Measurements from ENCODE around the gene NKAPL.
A peak's percentile ranks its signal among the peaks of the same experiment; 100 is the strongest.

The NKAPL gene

DNA sequence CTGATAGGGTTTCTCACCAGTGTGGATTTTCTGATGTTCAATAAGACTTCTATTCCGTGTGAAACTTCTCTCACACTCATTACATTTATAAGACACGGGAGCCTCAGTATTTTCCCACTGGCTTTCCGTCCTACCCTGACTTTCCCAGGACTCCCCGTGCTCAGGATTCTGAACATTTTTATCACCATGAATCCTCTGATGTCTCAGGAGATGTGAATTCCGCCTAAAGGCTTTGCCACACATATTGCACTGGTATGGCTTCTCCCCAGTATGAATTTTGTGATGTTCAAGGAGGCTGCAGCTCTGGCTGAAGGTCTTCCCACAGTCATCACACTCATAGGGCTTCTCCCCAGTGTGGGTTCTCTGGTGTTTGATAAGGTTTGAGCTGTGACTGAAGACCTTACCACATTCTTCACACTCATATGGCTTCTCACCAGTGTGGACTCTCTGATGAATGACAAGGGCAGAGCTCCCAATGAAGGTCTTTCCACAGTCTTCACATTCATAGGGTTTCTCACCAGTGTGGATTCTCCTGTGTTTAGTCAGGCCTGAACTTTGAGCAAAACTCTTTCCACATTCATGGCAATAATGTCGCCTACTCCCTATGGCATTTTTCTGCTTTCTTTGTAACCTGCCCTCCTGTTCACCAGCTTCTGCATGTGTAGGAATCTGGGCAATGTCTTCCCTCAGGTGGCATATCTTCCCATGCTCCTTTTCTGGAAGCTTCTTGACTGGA lies 13.7 kb upstream of the NKAPL start:
- DNase-seq, result no peak

DNA sequence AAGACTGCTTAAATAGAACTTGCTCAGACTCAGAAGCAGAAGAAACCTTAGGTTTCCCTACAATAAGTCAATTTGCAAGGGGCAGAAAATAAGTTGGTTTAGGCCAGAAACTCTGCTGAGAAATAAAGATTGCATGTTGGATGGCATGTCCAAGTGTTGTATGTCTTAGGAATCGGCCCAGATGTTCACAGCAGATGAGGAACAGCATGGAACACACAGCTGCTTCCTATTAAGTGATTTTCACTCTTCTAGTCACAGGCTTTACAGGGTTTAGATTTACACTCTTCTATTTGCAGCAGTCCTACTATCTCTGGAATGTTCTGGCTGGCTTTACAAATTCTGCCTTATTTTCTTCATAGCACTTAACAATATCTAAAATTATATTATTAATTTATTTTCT lies 10.2 kb upstream of the NKAPL start:
- DNase-seq, result no peak

DNA sequence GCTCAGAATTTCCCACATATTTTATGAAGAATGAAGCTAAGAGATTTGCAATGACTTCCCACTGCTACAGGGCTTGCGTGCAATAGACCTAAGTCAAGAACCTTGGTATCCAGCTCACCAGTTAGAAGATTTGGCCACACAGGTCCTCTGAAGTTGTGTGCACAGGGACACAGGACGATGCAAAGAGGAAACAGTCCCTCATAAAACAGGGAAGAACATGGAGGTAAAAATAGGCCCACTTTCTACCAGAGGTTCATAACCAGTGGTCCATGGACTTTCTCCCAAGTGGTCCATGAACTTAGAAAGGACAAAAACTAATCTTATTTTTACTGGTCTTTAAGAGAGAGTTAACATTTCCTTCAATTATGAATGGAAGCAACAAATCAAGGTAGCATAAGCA lies 8.3 kb upstream of the NKAPL start:
- no peak for DNase-seq

DNA sequence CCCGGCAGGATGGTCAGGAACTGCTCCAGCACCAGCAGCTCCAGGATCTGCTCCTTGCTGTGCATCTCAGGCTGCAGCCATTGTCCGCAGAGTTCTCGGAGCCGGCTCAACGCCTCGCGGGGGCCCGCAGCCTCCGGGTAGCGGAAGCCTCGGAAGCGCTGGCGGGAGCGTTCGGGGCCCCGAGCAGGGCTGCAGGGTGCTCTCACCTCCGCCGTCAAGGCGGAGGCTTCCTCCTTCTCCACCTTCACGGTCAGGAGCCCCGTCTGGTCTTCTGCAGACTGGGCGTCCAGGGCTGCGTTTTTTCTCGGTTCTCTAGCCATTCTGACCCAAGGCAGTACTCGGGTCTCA lies 7.5 kb upstream of the NKAPL start:
- DNase-seq, result peak in 1 of 2 experiments; percentile 25

DNA sequence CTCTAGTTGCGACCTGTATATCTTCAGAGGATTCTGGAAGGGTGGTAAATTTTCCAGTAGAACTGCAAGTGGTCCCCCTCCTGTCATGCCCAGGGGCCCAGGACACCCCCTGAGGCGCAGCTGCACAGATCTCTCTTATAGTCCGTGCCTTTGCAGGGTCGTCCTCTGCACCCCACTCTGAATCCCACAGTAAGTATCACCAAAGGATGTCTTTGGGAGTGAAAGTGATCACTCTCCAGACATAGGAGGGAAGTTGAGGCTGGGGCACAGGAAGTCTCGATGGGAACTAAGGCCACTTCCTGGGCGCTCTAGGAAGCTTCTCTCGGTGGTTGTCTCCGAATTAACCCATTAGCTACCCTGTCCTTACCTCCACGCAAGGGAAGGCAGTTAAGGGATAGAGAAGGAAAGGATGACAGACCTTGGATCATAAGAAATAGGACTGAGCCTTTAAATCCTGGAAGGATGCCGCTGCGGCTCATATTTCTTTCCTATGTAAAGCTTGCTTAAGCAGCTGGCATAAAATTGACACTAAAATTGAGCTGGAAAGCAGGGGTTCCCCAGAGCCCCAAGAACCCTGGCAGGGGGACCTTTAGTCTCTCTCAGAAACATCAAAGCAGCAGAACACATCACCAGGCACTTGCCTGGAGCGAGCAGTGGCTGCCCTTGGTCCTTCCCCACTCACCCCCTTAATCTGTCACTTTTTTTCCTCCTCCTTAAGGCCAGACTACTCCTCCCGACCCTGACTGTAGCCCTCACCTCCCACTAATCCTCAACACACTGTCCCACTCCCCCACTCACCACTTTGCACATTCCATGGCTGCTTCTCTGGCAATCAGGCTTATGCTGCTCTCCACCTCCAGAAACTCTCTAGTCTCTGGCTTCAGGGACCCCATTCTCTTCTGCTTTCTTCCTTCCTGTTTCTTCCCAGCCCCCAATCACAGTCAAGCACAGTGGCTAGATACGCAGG lies 6.8 kb upstream of the NKAPL start, which contains the start of gene ZKSCAN4:
Gene ZKSCAN4, minus strand, starts transcription at position 261 of the 967 bp plus-strand sequence. CDS start 289 bp downstream, outside the sequence.
- DNase-seq, result peak; percentile 89 to 94

DNA sequence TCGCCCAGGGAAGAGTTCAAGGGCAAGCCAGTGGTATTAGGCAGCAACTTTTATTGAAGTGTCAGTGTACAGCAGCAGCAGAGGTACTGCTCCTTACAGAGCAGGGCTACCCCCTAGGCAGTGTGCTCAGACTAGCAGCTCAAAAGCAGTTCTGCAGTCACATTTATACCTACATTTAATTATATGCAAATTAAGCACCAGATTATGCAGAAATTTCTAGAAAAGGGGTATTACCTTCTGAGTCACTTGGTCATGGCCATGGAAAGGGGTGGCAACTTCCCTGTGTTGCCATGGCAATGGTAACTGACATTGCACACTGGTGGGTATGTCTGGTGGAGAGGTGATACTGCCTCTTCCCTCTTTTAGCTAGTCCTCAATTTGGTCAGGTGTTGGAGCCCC lies 5.0 kb upstream of the NKAPL start:
- DNase-seq, result no peak

DNA sequence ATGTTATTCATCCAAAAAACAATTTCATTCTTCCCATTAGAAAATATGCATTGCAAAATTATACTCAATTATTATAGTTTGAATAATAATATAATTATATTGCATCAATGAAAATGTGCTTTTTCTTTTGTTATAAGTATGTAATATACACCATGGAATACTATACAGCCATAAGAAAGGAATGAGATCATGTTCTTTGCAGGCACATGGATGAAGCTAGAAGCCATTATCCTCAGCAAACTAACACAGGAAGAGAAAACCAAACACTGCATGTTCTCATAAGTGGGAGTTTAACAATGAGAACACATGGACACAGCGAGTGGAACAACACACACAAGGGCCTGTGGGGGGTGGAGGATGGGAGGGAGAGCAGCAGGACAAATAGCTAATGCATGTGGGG lies 2.1 kb upstream of the NKAPL start:
- DNase-seq, result no peak

DNA sequence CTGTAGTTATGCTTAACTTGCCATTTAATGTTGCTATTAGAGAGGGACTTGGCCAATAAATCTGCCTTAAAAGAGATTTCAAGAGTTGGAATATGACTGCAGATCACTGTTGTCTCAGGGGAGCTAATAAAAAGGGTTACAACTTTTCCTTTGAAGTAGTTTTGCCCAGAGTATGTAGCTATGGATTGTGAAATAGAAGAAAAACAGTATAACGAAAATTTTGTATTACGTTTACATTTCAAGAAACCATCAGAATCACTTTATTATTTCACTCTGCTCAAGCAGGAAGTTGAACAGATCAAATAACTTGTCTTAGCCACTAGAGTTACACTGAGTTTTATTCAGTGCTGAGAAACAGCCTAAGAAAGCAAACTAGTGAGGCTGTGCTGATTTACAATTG lies 4.8 kb downstream of the NKAPL start:
- no peak for DNase-seq

DNA sequence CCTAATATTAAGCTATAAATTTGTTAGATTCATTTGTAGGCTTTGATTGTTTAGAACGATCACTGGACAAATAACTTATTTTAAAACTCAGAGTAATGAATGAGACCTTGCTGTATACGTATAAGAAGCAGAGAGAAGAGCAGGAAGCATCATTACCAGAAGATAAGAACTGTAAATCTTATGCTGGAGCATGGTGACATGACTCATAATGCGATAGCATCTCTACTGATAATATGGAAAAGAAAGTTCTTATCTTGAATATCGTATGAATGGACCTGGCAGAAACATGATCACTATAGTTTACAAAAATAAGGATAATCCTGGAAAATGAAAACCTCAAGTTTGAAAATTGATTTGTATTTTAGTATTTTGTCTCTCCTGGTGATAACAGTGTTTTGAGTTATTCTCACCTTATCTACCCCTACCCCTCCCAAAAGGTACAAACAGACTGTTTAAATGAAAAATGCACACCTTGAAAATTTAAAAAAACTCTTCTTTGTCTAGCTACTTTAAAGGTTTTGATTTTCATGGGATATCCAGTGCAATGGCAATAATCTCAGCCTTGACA lies 5.8 kb downstream of the NKAPL start:
- DNase-seq, result no peak

DNA sequence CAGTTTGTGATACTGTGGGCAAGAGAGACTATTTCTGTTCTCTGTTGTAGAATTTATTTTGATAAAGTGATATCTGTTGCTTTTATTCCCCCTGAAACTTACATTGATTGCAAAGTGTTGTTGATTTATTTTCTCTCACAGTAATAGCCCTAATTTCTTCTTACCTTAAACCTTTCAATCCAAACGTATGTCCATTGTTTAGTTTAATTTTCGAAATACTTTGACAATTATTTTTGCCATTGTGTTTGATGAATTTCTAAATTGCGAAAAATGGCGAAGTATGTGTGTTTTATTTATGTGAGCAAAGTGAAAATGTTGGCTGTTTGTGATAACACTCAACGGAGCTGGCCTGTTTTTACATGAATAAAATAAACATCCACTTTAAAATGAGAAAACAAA lies 7.5 kb downstream of the NKAPL start:
- DNase-seq, result no peak

DNA sequence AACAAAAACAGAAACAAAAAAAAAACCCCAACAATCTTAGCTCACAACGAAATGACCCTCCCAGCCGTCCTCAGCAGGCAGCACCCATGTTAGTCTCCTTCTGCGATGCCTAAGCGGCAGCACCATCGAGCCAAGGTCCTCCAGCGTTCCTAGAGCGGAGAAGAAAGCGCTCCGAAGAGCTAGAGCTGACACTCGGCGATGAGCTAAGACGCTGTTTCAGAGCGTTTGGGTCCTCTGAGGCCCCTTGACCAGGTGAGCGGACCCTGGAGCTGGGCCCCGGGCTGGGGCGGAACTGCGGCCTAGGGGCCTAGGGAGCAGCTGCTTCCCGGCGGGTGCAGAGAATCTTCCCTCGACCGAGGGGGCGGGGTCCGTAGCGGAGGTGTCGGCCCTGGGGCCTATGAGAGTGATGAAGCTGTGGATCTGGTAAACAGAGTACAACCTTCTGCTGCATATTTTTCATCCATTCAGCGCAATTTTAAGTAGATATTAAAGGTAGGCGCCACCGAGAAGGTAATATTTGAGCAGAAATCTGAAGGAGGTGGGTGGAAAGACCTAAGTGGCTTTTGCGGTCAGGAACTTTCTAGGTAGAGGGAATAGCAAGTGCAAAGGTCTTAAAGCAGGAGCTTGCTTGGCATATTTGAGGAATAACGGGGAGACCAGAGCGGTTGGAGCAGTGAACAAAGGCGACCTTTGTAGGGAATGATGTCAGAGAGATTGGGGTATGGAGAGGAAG lies 8.0 kb downstream of the NKAPL start, which contains the start of gene ZSCAN26:
Gene ZSCAN26, plus strand, starts transcription at position 182 of the 733 bp plus-strand sequence. CDS start 4,777 bp downstream, outside the sequence.
- DNase-seq, result peak; percentile 83 to 90

DNA sequence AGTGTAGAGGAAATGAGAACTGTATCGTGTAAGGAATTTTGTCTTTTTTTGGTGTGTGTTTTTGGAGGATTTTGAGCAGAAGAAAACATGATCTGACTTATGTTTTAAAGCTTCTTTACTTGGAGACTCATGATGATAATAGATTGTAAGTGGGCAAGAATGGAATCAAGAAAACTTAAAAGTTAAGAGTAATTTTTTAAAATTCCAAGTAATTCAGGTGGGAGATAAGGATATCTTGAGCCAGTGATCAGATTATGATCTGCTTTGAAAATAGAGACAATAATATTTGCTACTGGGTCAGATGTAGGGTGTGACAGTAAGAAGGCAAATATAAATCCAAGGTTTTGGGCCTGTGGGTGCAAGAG lies 8.6 kb downstream of the NKAPL start:
- no peak for DNase-seq

DNA sequence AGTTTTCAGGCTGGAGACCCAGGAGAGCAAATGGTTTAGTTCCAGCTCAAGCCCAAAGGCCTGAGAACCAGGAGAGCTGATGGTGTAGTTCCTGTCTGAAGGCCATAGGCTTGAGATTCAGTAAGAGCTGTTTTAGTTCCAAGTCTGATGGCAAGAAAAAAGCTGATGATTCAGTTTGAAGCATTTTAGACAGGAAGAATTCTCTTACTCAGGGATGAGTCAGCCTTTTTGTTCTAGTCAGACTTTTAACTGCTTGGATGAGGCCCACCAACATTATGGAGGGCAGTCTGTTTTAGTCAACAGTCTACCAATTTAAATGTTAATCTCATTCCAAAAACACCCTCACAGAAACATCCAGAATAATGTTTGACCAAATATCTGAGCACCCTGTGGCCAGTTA lies 10.4 kb downstream of the NKAPL start:
- no peak for DNase-seq

DNA sequence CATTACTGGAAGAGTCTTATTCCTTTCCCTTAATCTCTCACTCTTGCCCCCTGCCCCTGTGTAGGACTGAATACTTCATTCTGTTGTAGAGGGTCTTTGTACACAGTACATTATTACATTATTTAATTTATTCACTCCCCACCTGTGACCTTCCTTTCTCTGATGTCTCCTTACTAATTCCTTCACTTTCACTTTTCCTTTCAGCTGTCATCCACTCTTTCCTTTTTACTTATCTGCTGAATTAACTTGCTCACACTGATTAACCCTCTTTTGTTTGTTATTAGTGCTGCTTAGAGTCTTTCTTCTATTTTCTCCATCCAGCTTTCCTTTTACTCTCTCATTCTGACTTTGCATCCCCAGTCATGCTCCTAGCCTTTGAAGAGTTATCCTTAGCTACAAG lies 15.8 kb downstream of the NKAPL start:
- no peak for DNase-seq

DNA sequence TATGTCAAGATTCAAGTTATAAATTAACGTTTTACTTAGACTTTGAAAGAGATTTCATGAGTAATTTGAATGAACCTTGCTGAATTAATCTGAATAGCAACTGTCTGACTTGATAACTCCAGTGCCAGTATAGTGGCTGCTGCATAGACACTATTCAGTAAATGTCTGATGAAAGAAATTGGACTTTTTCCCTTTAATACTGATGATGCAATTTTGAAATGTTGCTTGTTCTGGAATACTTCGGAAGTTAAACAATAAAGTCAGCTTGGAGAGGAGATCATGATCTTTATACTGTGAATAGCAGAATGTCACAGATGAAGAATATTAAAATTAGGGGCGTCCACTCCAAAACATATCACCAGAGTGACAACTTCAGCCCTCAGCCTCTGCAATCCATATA lies 18.6 kb downstream of the NKAPL start:
- no peak for DNase-seq

DNA sequence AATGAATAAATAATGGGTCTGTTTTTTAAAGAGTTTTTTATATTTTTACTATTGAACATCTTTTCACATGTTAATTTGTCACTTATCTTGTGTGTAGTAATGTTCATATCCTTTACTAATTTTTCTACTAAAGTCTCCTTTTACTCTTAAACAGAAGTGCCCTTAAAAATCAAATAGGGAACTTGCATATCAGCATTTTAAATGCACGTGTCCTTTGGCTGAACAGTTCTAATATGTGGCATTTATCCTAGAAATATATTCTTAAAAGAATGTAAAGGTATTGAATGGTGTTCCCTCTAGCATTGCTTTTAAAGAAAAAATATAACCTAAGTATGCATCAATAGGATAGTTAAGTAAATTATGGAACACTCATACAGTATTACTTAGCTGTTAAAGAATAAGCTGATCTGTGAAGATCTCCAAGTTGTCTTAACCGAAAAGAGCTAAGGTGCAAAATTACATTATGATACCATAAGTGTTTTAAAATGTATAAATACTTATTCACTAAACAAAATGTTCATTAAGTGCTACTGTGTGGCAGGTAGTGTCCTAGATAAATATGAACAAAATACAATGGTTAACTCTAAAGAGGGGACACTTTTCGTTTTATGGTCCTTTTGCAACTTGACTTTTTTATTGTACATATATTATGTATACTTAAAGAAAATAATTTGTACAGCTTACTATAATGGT lies 21.6 kb downstream of the NKAPL start:
- DNase-seq, result no peak

DNA sequence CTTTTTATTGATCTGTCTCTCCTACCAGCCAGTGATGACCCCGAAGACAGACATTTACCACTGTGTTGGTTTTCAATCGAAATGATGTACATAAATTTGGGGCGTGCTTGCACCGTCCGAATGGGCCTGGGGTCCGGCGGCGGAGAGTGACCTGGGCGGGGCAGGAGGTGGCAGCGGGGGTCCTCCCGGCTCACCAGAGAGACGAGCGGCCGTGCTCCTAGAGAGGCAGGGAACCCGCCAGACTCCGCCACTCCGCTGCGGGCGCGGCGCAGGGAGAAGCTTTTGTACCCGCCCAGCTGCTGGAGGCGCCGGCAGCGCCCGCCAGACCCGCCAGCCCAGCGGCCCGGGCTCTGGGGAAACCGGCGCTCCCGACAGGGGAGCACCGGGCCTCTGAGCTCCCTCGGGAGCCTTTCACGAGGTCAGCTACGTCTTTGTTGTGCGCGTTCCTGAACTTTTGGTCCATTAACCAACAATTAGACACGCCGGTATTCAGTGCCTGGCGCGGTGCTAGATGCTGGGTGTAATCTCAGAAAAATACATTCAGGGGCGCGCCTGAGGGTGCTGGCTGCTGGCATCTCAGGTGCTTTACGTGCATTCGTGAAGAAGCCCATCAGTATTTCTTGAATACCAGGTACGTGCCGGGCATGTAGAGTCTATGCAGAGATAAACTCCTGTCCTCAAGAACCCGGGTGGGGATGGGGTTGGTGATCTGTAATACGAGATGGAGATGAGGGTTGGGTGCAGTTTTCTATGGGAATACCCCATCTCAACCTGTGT lies 22.4 kb downstream of the NKAPL start, which contains the start of gene PGBD1:
Gene PGBD1, plus strand, starts transcription at position 285 of the 777 bp plus-strand sequence. CDS start 2,242 bp downstream, outside the sequence.
- DNase-seq, result peak; percentile 63 to 92

DNA sequence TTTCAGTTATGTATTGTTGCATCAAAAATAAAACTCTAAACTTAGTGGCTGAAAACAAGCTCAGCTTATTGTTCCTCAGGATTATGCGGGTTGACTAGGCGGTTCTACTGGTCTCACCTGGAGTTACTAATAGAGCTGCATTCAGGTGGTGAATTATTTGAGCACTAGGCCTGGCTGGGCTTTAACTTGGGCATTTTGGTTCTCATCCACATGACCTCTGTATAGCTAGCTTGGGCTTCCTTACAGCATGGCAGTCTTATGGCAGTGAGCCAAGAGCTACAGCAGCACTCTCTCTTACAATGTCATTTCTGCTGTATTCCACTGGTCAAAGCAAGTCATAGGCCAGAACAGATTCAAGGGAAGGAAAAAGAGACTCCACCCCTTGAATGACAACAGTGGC lies 23.8 kb downstream of the NKAPL start:
- DNase-seq, result no peak

DNA sequence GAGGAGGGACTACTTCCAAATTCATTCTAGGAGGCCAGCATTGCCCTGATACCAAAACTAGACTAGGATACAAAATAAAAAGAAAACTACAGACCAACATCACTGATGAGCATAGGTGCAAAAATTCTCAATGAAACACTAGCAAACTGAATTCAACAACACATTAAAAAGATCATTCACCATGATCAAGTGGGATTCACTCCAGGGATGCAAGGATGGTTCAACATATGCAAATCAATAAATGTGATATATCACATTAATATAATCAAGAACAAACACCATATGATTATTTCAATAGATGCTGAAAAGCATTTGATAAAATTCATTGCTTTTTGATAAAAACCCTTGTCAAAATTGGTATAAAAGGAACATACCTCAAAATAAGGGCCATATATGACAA lies 32.5 kb downstream of the NKAPL start:
- DNase-seq, result no peak

DNA sequence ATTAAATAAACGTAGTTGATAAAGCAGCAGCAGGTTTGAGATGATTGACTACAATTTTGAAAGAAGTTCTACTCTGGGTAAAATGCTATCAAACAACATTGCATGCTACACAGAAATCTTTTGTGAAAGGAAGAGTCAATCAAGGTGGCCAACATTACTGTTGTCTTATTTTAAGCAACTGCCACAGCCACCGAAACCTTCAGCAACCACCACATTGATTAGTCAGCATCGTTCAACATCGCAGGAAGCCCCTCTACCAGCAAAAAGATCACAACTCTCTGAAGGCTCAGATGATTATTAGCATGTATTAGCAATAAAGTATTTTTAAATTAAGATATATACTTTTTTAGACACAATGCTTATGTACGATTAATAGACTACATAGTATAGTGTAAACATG lies 36.2 kb downstream of the NKAPL start:
- DNase-seq, result no peak

DNA sequence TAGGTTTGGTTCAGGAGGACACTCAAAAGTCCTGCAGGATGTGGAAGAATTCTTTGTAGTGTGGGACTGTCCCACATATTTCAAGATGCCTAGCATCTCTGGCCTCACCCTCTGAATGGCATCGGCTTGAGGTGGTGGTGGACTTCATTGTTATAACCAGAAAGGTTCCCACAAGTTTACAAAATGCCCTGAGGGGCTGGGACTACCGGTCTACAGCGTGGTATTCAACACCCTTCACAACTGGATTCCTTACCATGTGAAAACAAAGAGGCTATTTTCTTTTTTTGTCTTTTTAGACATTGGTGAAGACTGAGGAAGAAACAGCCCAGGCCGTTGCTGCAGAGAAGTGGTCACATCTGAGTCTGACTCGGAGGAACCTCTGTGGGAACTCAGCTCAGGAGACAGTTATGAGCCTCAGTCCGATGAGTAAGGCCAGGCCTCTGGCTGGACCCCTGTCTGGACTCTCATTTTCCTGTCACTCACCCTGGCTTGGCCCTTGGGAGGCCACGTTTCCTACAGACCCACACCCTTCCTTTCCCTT lies 37.5 kb downstream of the NKAPL start:
- no peak for DNase-seq
